ENCODE data around the gene KCND2. TPM values are rescaled to one million over a fixed set of nuclear protein-coding genes. Genes with fewer than 3 reads are reported as not detected.
"Not testable (repeated sequence)": the region's sequence is repeated elsewhere in the genome, so short reads cannot be mapped to it uniquely, and the experiment has no call there.

The KCND2 gene
- polyA plus RNA-seq, 1 donor from 2014 or later: not detected

GRCh38 chr7:120760050-120760449, 487.1 kb downstream of the KCND2 start:
- Mint-ChIP-seq H3K4me1 (no peaks in the 10 kb centered on the region), H3K27ac (no peak overlapping the region), H3K27me3 (peaks cover 1% of the 10 kb centered on the region), H3K36me3 (no peaks in the 10 kb centered on the region), H3K9me3 (no peaks in the 10 kb centered on the region), H3K4me3 (no peak overlapping the region)

GRCh38 chr7:120760851-120761250, 487.9 kb downstream of the KCND2 start:
- H3K27ac Mint-ChIP-seq: no peak overlapping the region
- no peaks in the 10 kb centered on the region for H3K9me3 Mint-ChIP-seq

GRCh38 chr7:120770206-120770605, 497.2 kb downstream of the KCND2 start:
- H3K4me1 Mint-ChIP-seq: no peaks in the 10 kb centered on the region
- H3K27me3 Mint-ChIP-seq: no peaks in the 10 kb centered on the region
- H3K9me3 Mint-ChIP-seq: peaks cover 0 to 2% (median 0%) of the 10 kb centered on the region in 3 donors
- no peak overlapping the region for H3K4me3 Mint-ChIP-seq
- H3K27ac Mint-ChIP-seq: no peak overlapping the region
- no peaks in the 10 kb centered on the region for H3K36me3 Mint-ChIP-seq

More at GRCh38 chr7:120760851-120761250, 487.9 kb downstream of the KCND2 start:
- peaks cover 1% of the 10 kb centered on the region for H3K27me3 Mint-ChIP-seq
- H3K4me3 Mint-ChIP-seq: no peak overlapping the region
- no peaks in the 10 kb centered on the region for H3K4me1 Mint-ChIP-seq
- H3K36me3 Mint-ChIP-seq: no peaks in the 10 kb centered on the region

GRCh38 chr7:120774481-120774880, 501.5 kb downstream of the KCND2 start:
- no peak overlapping the region for H3K27ac Mint-ChIP-seq
- H3K4me3 Mint-ChIP-seq: no peak overlapping the region
- H3K36me3 Mint-ChIP-seq: no peaks in the 10 kb centered on the region
- H3K27me3 Mint-ChIP-seq: no peaks in the 10 kb centered on the region
- H3K9me3 Mint-ChIP-seq: no peaks in the 10 kb centered on the region
- no peaks in the 10 kb centered on the region for H3K4me1 Mint-ChIP-seq

- H3K9me3 Mint-ChIP-seq: no peaks in the 10 kb centered on the region
- no peaks in the 10 kb centered on the region for H3K4me1 Mint-ChIP-seq
- H3K36me3 Mint-ChIP-seq: no peaks in the 10 kb centered on the region
- no peak overlapping the region for H3K4me3 Mint-ChIP-seq
- H3K27me3 Mint-ChIP-seq: no peaks in the 10 kb centered on the region
- H3K27ac Mint-ChIP-seq: no peak overlapping the region
These were observed 502.8 kb downstream of the KCND2 start for GRCh38 chr7:120775755-120776154.

GRCh38 chr7:120779078-120779477, 506.1 kb downstream of the KCND2 start:
- H3K4me1 Mint-ChIP-seq, H3K9me3 Mint-ChIP-seq, H3K4me3 Mint-ChIP-seq, H3K27ac Mint-ChIP-seq, H3K36me3 Mint-ChIP-seq, H3K27me3 Mint-ChIP-seq: not testable (repeated sequence)

- not testable (repeated sequence) for H3K36me3 Mint-ChIP-seq, H3K4me3 Mint-ChIP-seq, H3K27ac Mint-ChIP-seq, H3K27me3 Mint-ChIP-seq, H3K4me1 Mint-ChIP-seq, H3K9me3 Mint-ChIP-seq
These were observed 507.5 kb downstream of the KCND2 start for GRCh38 chr7:120780451-120780850.

GRCh38 chr7:120780938-120781337, 508.0 kb downstream of the KCND2 start:
- H3K27ac Mint-ChIP-seq: no peak overlapping the region
- no peak overlapping the region for H3K4me3 Mint-ChIP-seq
- H3K36me3 Mint-ChIP-seq: no peaks in the 10 kb centered on the region
- no peaks in the 10 kb centered on the region for H3K4me1 Mint-ChIP-seq
- peaks cover under 1% of the 10 kb centered on the region for H3K27me3 Mint-ChIP-seq
- no peaks in the 10 kb centered on the region for H3K9me3 Mint-ChIP-seq

GRCh38 chr7:120781924-120782323, 508.9 kb downstream of the KCND2 start:
- H3K36me3 Mint-ChIP-seq, H3K27ac Mint-ChIP-seq, H3K27me3 Mint-ChIP-seq, H3K4me1 Mint-ChIP-seq, H3K9me3 Mint-ChIP-seq, H3K4me3 Mint-ChIP-seq: not testable (repeated sequence)

GRCh38 chr7:120783273-120783672, 510.3 kb downstream of the KCND2 start:
- H3K4me1 Mint-ChIP-seq: no peaks in the 10 kb centered on the region
- H3K4me3 Mint-ChIP-seq: no peak overlapping the region
- no peaks in the 10 kb centered on the region for H3K9me3 Mint-ChIP-seq
- no peaks in the 10 kb centered on the region for H3K36me3 Mint-ChIP-seq
- peaks cover 2% of the 10 kb centered on the region for H3K27me3 Mint-ChIP-seq
- H3K27ac Mint-ChIP-seq: no peak overlapping the region

- H3K9me3 Mint-ChIP-seq: no peaks in the 10 kb centered on the region
- H3K36me3 Mint-ChIP-seq: no peaks in the 10 kb centered on the region
- no peaks in the 10 kb centered on the region for H3K4me1 Mint-ChIP-seq
- peaks cover 2% of the 10 kb centered on the region for H3K27me3 Mint-ChIP-seq
- H3K27ac Mint-ChIP-seq: no peak overlapping the region
- H3K4me3 Mint-ChIP-seq: no peak overlapping the region
These were observed 510.7 kb downstream of the KCND2 start for GRCh38 chr7:120783721-120784120.

GRCh38 chr7:120785095-120785494, 512.1 kb downstream of the KCND2 start:
- Mint-ChIP-seq H3K4me1 (no peaks in the 10 kb centered on the region), H3K27ac (no peak overlapping the region), H3K4me3 (no peak overlapping the region), H3K36me3 (no peaks in the 10 kb centered on the region), H3K27me3 (peaks cover 2% of the 10 kb centered on the region), H3K9me3 (no peaks in the 10 kb centered on the region)

GRCh38 chr7:120792091-120792860, 519.3 kb downstream of the KCND2 start:
- H3K9me3 Mint-ChIP-seq: peaks cover 0 to 2% (median 0%) of the 10 kb centered on the region in 3 donors
- H3K27me3 Mint-ChIP-seq: peaks cover 3% of the 10 kb centered on the region
- H3K4me3 Mint-ChIP-seq: peak overlapping the region in 1 of 4 donors; percentile 44
- H3K36me3 Mint-ChIP-seq: no peaks in the 10 kb centered on the region
- no peak overlapping the region for H3K27ac Mint-ChIP-seq
- no peaks in the 10 kb centered on the region for H3K4me1 Mint-ChIP-seq

GRCh38 chr7:120792861-120793130, 519.8 kb downstream of the KCND2 start:
- Mint-ChIP-seq H3K27me3 (peaks cover 3% of the 10 kb centered on the region), H3K9me3 (peaks cover 0 to 2% (median 0%) of the 10 kb centered on the region in 3 donors), H3K4me3 (no peak overlapping the region), H3K4me1 (no peaks in the 10 kb centered on the region), H3K36me3 (no peaks in the 10 kb centered on the region), H3K27ac (no peak overlapping the region)

GRCh38 chr7:120793213-120793936, 520.4 kb downstream of the KCND2 start:
- H3K27ac Mint-ChIP-seq: no peak overlapping the region
- no peaks in the 10 kb centered on the region for H3K36me3 Mint-ChIP-seq
- H3K27me3 Mint-ChIP-seq: peaks cover 3% of the 10 kb centered on the region
- H3K4me3 Mint-ChIP-seq: no peak overlapping the region
- no peaks in the 10 kb centered on the region for H3K4me1 Mint-ChIP-seq
- peaks cover 0 to 2% (median 0%) of the 10 kb centered on the region in 3 donors for H3K9me3 Mint-ChIP-seq

- H3K4me1 Mint-ChIP-seq: no peaks in the 10 kb centered on the region
- H3K9me3 Mint-ChIP-seq: peaks cover 0 to 2% (median 0%) of the 10 kb centered on the region in 3 donors
- no peaks in the 10 kb centered on the region for H3K36me3 Mint-ChIP-seq
- H3K4me3 Mint-ChIP-seq: no peak overlapping the region
- H3K27ac Mint-ChIP-seq: no peak overlapping the region
- H3K27me3 Mint-ChIP-seq: peaks cover 3% of the 10 kb centered on the region
These were observed 521.2 kb downstream of the KCND2 start for GRCh38 chr7:120794106-120794729.

Measured in IgD-negative memory B cell (primary cell).